Endothelial cell of umbilical vein (primary cell): ENCODE data around the gene DCK. TPM values are rescaled to one million over a fixed set of nuclear protein-coding genes. Genes with fewer than 3 reads are reported as not detected.

ENCODE experiments used
- BruUV-seq: library from RNA; stranded (reverse); fragments of 400-500 nt; replicated peaks from 2 replicates; lab custom pipeline; 2021; lab: Mats Ljungman, UMichigan
- CTCF ChIA-PET: fragments of 300-600, 350-600 bp; sonication (Branson Sonifier 250); formaldehyde crosslinking; loops from one replicate; lab custom pipeline; 2021; ENCODE audit warnings: antibody characterized with exemption, inconsistent platforms; lab: Charles Lee
- POLR2A ChIA-PET: fragments of 300-600, 350-600 bp; sonication (Branson Sonifier 250); formaldehyde crosslinking; loops from one replicate; lab custom pipeline; 2021; ENCODE audit warnings: antibody characterized with exemption, inconsistent platforms; lab: Charles Lee
- DNase-seq: peaks from one replicate; pipeline ENCODE4 v3.0.0-alpha.2; 2011; ENCODE audit warnings: low read depth, low spot score
- FAIRE-seq: peaks from 2 replicates; lab custom pipeline; 2011; peaks lifted over from hg19 to GRCh38; lab: Jason Lieb, UNC
- H2AFZ ChIP-seq: 2 replicates; pipeline ENCODE4 v1.6.0; 2012; ENCODE audit warnings: low read depth, low read length, control low read depth, inconsistent platforms
- H3K27ac ChIP-seq: 2 replicates; pipeline ENCODE4 v1.5.1; 2011; ENCODE audit warnings: low read depth, mild to moderate bottlenecking, control low read depth, low read length, moderate library complexity; ENCODE audit not compliant: insufficient read depth
- H3K27me3 ChIP-seq, 2 experiments: 2 replicates each; pipeline versions ENCODE4 v1.6.0 to v1.6.1; 2011; ENCODE audit warnings: low read length in 2 of 2, mixed read lengths in 1 of 2; ENCODE audit not compliant: control insufficient read depth in 2 of 2, insufficient read depth in 2 of 2
- H3K36me3 ChIP-seq, 2 experiments: 2 replicates in 1 of 2; 3 replicates in 1 of 2; pipeline ENCODE4 v1.5.1; 2011; ENCODE audit warnings: low read length in 2 of 2, mild to moderate bottlenecking in 1 of 2, moderate library complexity in 1 of 2; ENCODE audit not compliant: control insufficient read depth in 2 of 2, insufficient read depth in 2 of 2; ENCODE audit errors: extremely low read depth in 1 of 2
- H3K4me1 ChIP-seq: 3 replicates; pipeline ENCODE4 v1.5.1; 2011; ENCODE audit warnings: mild to moderate bottlenecking, low read length; ENCODE audit not compliant: control insufficient read depth, insufficient read depth; ENCODE audit errors: extremely low read depth
- H3K4me2 ChIP-seq: 2 replicates; pipeline ENCODE4 v1.6.1; 2011; ENCODE audit warnings: low read length, control low read depth, mixed read lengths; ENCODE audit not compliant: insufficient read depth
- H3K4me3 ChIP-seq, 3 experiments: fragments of 200-600 bp in 1 of 3; sonication (generic), shearing (Covaris generic) in 1 of 3; replicated peaks in 1 of 3; 2 replicates each; pipeline ENCODE4 v1.5.1; 2011 to 2016; ENCODE audit warnings: control low read depth in 3 of 3, low read length in 3 of 3, mild to moderate bottlenecking in 2 of 3, inconsistent platforms in 1 of 3, low read depth in 1 of 3, moderate library complexity in 1 of 3; ENCODE audit not compliant: insufficient read depth in 1 of 3
- H3K79me2 ChIP-seq: 2 replicates; pipeline ENCODE4 v1.6.0; 2012; ENCODE audit warnings: low read length, inconsistent platforms; ENCODE audit not compliant: control insufficient read depth, insufficient read depth
- H3K9ac ChIP-seq: replicated peaks from 2 replicates; pipeline ENCODE3; 2011; ENCODE audit warnings: low read length, control low read depth; ENCODE audit not compliant: insufficient read depth; ENCODE audit errors: extremely low read depth
- H3K9me1 ChIP-seq: replicated peaks from 3 replicates; pipeline ENCODE4 v1.6.0; 2011; ENCODE audit warnings: mild to moderate bottlenecking, low read length; ENCODE audit not compliant: control insufficient read depth, insufficient read depth; ENCODE audit errors: extremely low read depth
- H3K9me3 ChIP-seq: replicated peaks from 2 replicates; pipeline ENCODE4 v1.5.1; 2012; ENCODE audit warnings: low read length, inconsistent platforms; ENCODE audit not compliant: control insufficient read depth, insufficient read depth
- H4K20me1 ChIP-seq: replicated peaks from 2 replicates; pipeline ENCODE3; 2011; ENCODE audit warnings: mild to moderate bottlenecking, low read length; ENCODE audit not compliant: control insufficient read depth, insufficient read depth; ENCODE audit errors: extremely low read depth
- EZH2 ChIP-seq: IDR thresholded peaks from 2 replicates; pipeline ENCODE4 v1.6.1; 2012; ENCODE audit warnings: borderline replicate concordance, low read depth, mild to moderate bottlenecking, moderate library complexity, low read length, inconsistent platforms; ENCODE audit not compliant: severe bottlenecking
- FOS ChIP-seq: IDR thresholded peaks from 2 replicates; pipeline ENCODE4 v1.6.1; 2011; ENCODE audit warnings: mild to moderate bottlenecking, low read length, moderate library complexity, borderline replicate concordance; ENCODE audit not compliant: insufficient read depth
- GATA2 ChIP-seq: IDR thresholded peaks from 2 replicates; pipeline ENCODE4 v1.7.0; 2011; ENCODE audit warnings: low read depth, mild to moderate bottlenecking, moderate library complexity, mixed read lengths, low read length; ENCODE audit not compliant: insufficient read length, insufficient read depth
- MYC ChIP-seq: IDR thresholded peaks from one replicate; pipeline ENCODE4 v1.6.1; 2011; ENCODE audit warnings: mild to moderate bottlenecking, low read depth, low read length
- POLR2A ChIP-seq: IDR thresholded peaks from 2 replicates; pipeline ENCODE4 v1.6.1; 2012; ENCODE audit warnings: low read depth, mild to moderate bottlenecking, control low read depth, low read length
- POLR2AphosphoS5 ChIP-seq: IDR thresholded peaks from 2 replicates; pipeline ENCODE4 v1.6.1; 2012; ENCODE audit warnings: low read depth, mild to moderate bottlenecking, control low read depth, low read length, moderate library complexity; ENCODE audit not compliant: insufficient read depth
- dilution Hi-C: fragments of 300-500 bp; cut with MboI; formaldehyde crosslinking; loops from one replicate; pipeline ENCODE4 v1.15.0; 2019; ENCODE audit warnings: low sequenced_read_pairs; ENCODE audit not compliant: extremely low pct_ligation_motif_present
- intact Hi-C: fragments of 100-400 bp; cut with micrococcal nuclease; formaldehyde crosslinking; loops from one replicate; pipeline ENCODE4 v1.10.0; 2022
- polyA plus RNA-seq, 4 experiments: library from polyadenylated mRNA; depleted of rRNA in 3 of 4; stranded (reverse) in 3 of 4; unstranded in 1 of 4; fragments of >200 nt; gene quantifications; 2 replicates each; pipeline versions ENCODE4 v1.2.1 to v1.2.3, GENCODE V29; 2011 to 2012; ENCODE audit warnings: missing spikeins in 1 of 4
- total RNA-seq: library from RNA; stranded (reverse); gene quantifications from 2 replicates; pipeline ENCODE4 v1.2.3, GENCODE V29; 2021
- TF ChIP-seq, protein P1 (sequence below), 2 donors: IDR thresholded peaks; 1 replicate in 1 of 2; 2 replicates in 1 of 2; pipeline ENCODE4 v1.5.1; 2011; ENCODE audit warnings: low read length in 2 of 2, mild to moderate bottlenecking in 2 of 2, moderate library complexity in 2 of 2, control low read depth in 1 of 2, inconsistent platforms in 1 of 2, low read depth in 1 of 2; ENCODE audit not compliant: insufficient read depth in 1 of 2; ENCODE audit errors: extremely low read depth in 1 of 2
- TF ChIP-seq, protein P2 (sequence below): IDR thresholded peaks from 2 replicates; pipeline ENCODE4 v1.6.1; 2011; ENCODE audit not compliant: insufficient read depth, insufficient read length

Gene DCK
- total and polyA plus RNA-seq, 2 donors (not counting 3 experiments of a cell fraction or from before 2014, with no cell fraction given), result 4.8 to 19.9 TPM

DNA sequence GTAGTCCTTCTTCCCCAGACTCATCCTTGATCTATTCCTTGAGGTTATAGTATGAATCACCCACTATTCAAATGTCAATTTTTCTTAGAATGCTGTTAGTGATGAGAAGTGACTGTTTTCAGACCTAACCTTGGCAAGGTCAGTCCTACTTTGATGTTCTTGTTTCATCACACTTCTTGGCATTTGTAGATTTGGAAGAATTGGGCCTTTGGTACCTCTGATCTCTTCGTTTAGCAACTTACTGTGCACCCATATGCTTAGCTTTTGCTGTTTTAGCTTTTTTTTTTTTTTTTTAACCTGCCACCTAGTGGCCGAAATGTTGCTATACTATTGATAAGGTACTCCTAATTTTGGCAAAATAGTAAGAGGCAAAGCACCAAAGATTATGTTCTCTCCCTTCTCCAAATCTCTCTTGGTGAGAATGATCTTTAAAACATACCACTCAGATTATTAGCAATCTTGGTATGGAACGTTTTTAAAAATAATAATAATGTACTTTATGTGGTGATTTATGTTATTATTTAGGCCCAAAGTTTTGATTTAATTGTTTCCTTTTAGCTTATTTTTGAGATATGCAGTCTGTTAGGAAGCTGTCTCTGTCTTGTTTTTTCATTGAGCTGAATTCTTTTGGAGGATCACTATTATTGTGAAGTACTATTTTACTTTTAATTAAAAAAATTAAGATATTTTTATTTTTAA is 16.6 kb downstream of the DCK start:
- H3K4me1 ChIP-seq, result peaks cover 2% of the 10 kb centered on the region
- H4K20me1 ChIP-seq, result no peaks in the 10 kb centered on the region
- no peak overlapping the region for H2AFZ ChIP-seq
- no peaks in the 10 kb centered on the region for H3K27me3 ChIP-seq
- no TSS peak for BruUV-seq
- ChIA-PET CTCF (interaction anchor here (0.6 to 7.4 kb wide), 74 partner anchors 9 to 1388 kb away, joined by 3 to 97 read pairs (median 4); partner anchors contain the start of genes DCK, ENAM, GRSF1 and MOB1B), POLR2A (interaction anchor here (0.6 to 1.5 kb wide), 2 partner anchors 16 to 1921 kb away, joined by 3 to 4 read pairs; partner anchors contain the start of gene DCK)
- no peak overlapping the region for H3K4me3 ChIP-seq
- dilution Hi-C loops (no loop called here), intact Hi-C loops (loop anchor here (1.0 to 5.0 kb wide), 4 partner anchors 108 to 409 kb away; partner anchors contain the start of genes GRSF1 and MOB1B)
- DNase-seq (peak; percentile 67), FAIRE-seq (peak; percentile 55)
- H3K9ac ChIP-seq, result no peak overlapping the region
- H3K4me2 ChIP-seq, result no peak overlapping the region
- H3K79me2 ChIP-seq, result peaks cover 23% of the 10 kb centered on the region
- H3K27ac ChIP-seq, result no peak overlapping the region
- TF ChIP-seq, protein P1, sequence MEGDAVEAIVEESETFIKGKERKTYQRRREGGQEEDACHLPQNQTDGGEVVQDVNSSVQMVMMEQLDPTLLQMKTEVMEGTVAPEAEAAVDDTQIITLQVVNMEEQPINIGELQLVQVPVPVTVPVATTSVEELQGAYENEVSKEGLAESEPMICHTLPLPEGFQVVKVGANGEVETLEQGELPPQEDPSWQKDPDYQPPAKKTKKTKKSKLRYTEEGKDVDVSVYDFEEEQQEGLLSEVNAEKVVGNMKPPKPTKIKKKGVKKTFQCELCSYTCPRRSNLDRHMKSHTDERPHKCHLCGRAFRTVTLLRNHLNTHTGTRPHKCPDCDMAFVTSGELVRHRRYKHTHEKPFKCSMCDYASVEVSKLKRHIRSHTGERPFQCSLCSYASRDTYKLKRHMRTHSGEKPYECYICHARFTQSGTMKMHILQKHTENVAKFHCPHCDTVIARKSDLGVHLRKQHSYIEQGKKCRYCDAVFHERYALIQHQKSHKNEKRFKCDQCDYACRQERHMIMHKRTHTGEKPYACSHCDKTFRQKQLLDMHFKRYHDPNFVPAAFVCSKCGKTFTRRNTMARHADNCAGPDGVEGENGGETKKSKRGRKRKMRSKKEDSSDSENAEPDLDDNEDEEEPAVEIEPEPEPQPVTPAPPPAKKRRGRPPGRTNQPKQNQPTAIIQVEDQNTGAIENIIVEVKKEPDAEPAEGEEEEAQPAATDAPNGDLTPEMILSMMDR (IDR thresholded peaks at IDR 0.05; ENCODE audit: extremely low read depth in 1 of 2, insufficient read depth in 1 of 2, low read depth in 1 of 2, low read length in 2 of 2), result peak; percentile 46 to 47
- TF ChIP-seq POLR2AphosphoS5 (no peak), MYC (no peak), GATA2 (no peak), FOS (no peak), EZH2 (no peak), POLR2A (no peak)
- TF ChIP-seq, protein P2, sequence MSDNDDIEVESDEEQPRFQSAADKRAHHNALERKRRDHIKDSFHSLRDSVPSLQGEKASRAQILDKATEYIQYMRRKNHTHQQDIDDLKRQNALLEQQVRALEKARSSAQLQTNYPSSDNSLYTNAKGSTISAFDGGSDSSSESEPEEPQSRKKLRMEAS, result no peak
- peaks cover 2 to 3% of the 10 kb centered on the region in 2 experiments for H3K36me3 ChIP-seq
- no peaks in the 10 kb centered on the region for H3K9me3 ChIP-seq
- H3K9me1 ChIP-seq, result no peaks in the 10 kb centered on the region
